ENCODE data around the gene SYCP2L. TPM values are rescaled to one million over a fixed set of nuclear protein-coding genes. Genes with fewer than 3 reads are reported as not detected.
A peak's percentile ranks its signal among the peaks of the same experiment; 100 is the strongest.

SYCP2L gene
- 0.32 TPM for total RNA-seq

DNA sequence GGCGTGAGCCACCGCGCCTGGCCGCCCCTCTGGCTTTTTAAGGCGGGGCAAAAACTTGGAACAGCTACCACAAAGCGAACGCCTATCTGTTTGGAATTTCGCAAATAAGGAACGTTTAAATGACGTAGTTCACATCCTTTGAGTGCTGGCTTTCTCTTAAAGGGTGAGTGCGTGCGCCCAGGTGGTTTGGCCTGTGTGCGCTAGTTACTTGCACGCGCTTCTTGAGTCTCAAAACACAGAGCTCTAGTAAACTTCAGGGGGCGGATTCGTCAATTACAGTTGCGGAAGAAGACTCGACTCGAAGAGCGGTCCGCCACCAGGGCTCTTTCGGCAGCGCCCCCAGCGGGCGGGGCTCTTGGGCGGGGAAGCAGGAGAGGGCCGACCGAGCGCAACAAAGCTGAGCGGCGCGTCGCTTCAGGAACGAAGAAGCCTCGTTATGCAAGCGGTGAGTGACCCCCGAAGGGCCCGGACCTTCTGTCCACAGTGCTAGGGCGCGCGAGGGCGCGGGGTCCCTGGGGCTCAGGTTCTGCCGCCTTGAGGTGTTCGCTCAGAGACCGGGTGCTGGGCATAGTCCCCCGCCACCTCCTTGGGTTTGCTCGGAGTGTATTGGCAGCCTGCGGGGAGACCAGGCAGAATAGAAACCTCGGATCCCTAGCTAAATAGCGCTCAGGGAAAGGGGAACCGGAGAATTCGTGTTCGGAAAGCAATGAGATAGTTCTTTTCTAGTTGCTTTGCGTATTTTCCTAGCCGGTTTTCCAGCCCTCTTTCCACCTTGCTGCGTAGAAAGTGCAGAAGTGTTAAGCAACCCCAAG, at the start of gene SYCP2L:
Gene SYCP2L (plus strand): TSS at position 362 of the 812 bp plus-strand sequence. CDS start 75 bp downstream, at position 437.
- TF ChIP-seq, protein P1, sequence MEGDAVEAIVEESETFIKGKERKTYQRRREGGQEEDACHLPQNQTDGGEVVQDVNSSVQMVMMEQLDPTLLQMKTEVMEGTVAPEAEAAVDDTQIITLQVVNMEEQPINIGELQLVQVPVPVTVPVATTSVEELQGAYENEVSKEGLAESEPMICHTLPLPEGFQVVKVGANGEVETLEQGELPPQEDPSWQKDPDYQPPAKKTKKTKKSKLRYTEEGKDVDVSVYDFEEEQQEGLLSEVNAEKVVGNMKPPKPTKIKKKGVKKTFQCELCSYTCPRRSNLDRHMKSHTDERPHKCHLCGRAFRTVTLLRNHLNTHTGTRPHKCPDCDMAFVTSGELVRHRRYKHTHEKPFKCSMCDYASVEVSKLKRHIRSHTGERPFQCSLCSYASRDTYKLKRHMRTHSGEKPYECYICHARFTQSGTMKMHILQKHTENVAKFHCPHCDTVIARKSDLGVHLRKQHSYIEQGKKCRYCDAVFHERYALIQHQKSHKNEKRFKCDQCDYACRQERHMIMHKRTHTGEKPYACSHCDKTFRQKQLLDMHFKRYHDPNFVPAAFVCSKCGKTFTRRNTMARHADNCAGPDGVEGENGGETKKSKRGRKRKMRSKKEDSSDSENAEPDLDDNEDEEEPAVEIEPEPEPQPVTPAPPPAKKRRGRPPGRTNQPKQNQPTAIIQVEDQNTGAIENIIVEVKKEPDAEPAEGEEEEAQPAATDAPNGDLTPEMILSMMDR (IDR thresholded peaks at IDR 0.05): no peak
- intact Hi-C loops (cut with DNase I): no loop called here
- Histone ChIP-seq H3K4me3 (peak within 1 kb of the TSS; percentile 32 to 39), H3K9me3 (peaks cover 0 to 5% of the 10 kb centered on the region in 2 donors), H3K4me1 (peaks cover 0 to 5% of the 10 kb centered on the region in 2 donors), H3K36me3 (no peaks in the 10 kb centered on the region), H3K27me3 (peaks cover 28% of the 10 kb centered on the region), H3K27ac (no peak within 1 kb of the TSS)
- DNase-seq (ENCODE audit: low spot score in 2 of 2): no peak

DNA sequence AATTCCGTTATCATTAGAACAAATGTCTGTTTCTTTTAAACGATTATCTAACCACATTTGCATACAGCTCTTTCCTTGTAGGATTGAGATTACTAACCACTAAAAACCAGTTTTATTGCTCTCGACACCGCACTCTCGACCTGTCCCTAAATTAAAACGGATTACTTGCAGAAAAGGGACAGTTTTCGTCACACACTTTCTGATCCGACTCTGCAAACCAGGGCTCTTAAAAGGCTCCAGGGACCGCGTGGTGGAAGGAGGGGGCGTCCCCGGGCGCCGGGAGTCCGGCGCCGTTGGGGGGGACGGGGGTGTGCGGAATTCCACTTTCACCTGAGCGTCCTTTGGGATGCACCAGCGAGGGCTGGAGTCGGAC, 49.2 kb upstream of the SYCP2L start:
- Histone ChIP-seq H3K9me3 (no peaks in the 10 kb centered on the region), H3K27me3 (no peaks in the 10 kb centered on the region), H3K4me3 (peak overlapping the region; percentile 68 to 72), H3K27ac (no peak overlapping the region), H3K36me3 (no peaks in the 10 kb centered on the region), H3K4me1 (peaks cover 3 to 15% of the 10 kb centered on the region in 2 donors)
- DNase-seq (ENCODE audit: low spot score in 2 of 2): no peak
- intact Hi-C loops (cut with DNase I): no loop called here
- TF ChIP-seq, protein P1 (IDR thresholded peaks at IDR 0.05): no peak

DNA sequence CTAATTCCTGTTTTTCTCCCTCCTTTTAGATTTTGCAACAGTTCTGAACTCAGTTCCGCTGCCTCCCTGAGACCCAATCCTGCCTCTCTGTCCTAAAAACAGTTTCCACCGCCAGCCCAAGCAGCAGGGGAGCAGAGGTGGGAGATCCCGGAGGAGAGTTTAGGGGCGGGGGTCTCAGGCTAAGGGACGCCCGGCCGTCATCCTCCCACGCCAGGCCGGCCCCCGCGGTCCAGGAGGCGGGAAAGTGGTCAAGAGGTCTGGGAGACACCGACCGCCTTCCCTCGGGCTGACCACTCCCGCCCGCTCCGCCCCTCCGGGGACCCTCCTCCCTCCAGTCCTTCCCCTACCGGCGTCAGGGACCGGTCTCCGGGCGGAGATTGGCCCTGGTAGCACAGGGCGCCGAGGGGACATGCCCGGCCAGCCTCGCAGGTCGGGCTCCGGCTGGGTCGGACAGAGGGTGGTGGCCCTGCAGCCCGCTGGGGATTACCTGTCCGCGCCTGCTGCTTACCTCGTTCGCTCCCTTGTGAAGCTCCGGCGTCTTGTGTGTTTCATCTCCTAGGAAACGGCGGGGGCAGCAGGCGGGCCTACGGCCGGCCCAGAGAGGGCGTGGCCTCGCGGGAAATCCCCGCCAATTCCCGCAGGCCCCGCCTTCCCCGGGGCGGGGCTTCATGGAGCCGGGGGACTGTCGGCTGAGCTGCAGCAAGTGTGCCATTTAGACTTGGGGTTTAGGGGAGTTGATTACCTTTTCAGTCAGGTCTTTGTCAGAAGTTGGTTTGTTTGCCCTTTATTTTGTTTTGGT, 48.7 kb upstream of the SYCP2L start, which contains the start of gene MAK:
Gene MAK (minus strand): TSS at position 545 of the 799 bp plus-strand sequence. CDS start 7,891 bp downstream, outside the sequence.
- Histone ChIP-seq H3K4me1 (peaks cover 3 to 15% of the 10 kb centered on the region in 2 donors), H3K4me3 (peak within 1 kb of the TSS; percentile 68 to 72), H3K27me3 (no peaks in the 10 kb centered on the region), H3K27ac (peak within 1 kb of the TSS in 1 of 2 donors; percentile 1), H3K9me3 (no peaks in the 10 kb centered on the region), H3K36me3 (no peaks in the 10 kb centered on the region)
- TF ChIP-seq, protein P1 (IDR thresholded peaks at IDR 0.05): no peak
- intact Hi-C loops (cut with DNase I): no loop called here
- peak; percentile 57 to 84 for DNase-seq (ENCODE audit: low spot score in 2 of 2)

DNA sequence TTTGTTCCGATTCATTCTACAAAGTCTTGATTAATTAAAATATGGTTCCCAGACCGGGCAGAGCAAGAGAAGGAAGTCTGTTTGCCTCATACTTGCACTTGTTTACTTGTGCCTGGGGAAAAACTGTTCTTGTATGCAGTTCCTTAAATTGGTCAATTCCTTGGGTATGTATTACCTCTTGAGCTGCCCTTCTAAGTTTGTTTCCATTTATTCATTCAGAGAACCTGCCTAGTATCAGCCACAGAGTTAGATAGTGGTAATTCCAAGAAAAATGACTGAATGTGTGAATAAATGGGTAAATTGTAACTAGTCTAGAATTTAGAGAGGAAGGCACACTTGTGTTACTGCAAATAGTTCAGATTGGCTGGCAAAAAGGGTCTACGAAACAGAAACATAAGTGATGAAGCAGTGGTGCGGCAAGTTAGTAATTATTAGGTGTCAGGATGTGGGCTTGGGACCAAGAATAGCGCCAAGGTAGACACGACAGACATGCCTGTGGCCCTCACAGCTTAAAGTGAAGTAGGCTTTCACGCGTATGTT, 48.0 kb upstream of the SYCP2L start:
- Histone ChIP-seq H3K36me3 (no peaks in the 10 kb centered on the region), H3K27ac (no peak overlapping the region), H3K4me1 (peaks cover 3 to 15% of the 10 kb centered on the region in 2 donors), H3K4me3 (peak overlapping the region; percentile 68 to 72), H3K9me3 (no peaks in the 10 kb centered on the region), H3K27me3 (no peaks in the 10 kb centered on the region)
- TF ChIP-seq, protein P1 (IDR thresholded peaks at IDR 0.05): no peak
- intact Hi-C loops (cut with DNase I): no loop called here
- no peak for DNase-seq (ENCODE audit: low spot score in 2 of 2)

DNA sequence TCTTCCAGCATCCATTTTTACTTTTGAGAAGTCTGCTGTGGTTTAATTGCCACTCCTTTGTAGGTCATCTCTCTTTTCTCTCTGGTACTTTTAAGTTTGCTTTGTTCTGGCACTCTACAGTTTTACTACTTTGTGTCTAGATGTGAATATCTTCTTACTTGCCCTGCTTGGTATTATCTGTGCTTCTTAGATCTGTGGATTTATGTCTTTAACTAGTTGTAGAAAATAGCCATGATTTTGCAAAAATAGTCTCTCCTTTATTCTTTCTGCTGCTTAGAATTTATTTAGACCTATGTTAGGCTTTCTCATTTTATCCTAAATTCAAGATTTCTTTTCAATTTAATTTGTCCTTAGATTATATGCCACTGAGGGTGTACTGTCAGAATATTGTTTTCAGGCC, 43.3 kb upstream of the SYCP2L start:
- Histone ChIP-seq H3K36me3 (no peaks in the 10 kb centered on the region), H3K4me1 (no peaks in the 10 kb centered on the region), H3K9me3 (no peaks in the 10 kb centered on the region), H3K4me3 (no peak overlapping the region), H3K27ac (no peak overlapping the region), H3K27me3 (no peaks in the 10 kb centered on the region)
- TF ChIP-seq, protein P1 (IDR thresholded peaks at IDR 0.05): no peak
- no peak for DNase-seq (ENCODE audit: low spot score in 2 of 2)
- intact Hi-C loops (cut with DNase I): no loop called here

Data from ascending aorta (tissue), 2 donors.